Activated naive CD4-positive, alpha-beta T cell treated with anti-CD3 and anti-CD28 coated beads, Interleukin-2, amount 10 ng/mL, durations not matched to agents 7 days and 5 days (primary cell): ENCODE data around the gene FSTL5.

ENCODE experiments used
- CTCF ChIA-PET: fragments of 350-600 bp; sonication (Branson Sonifier 250); formaldehyde crosslinking; loops from one replicate; lab custom pipeline; 2021; ENCODE audit warnings: antibody characterized with exemption; lab: Charles Lee
- DNase-seq: peaks from one replicate; pipeline ENCODE4 v3.0.0-alpha.2; 2020
- H3K27ac Mint-ChIP-seq: one replicate; pipeline ENCODE4 v1.8.0; 2021; ENCODE audit warnings: mild to moderate bottlenecking, moderate library complexity, mixed read lengths
- H3K27me3 Mint-ChIP-seq: one replicate; pipeline ENCODE4 v1.8.0; 2021; ENCODE audit warnings: mild to moderate bottlenecking, mixed read lengths
- H3K36me3 Mint-ChIP-seq: one replicate; pipeline ENCODE4 v1.8.0; 2021; ENCODE audit warnings: mixed read lengths
- H3K4me1 Mint-ChIP-seq: one replicate; pipeline ENCODE4 v1.8.0; 2021; ENCODE audit warnings: mixed read lengths
- H3K4me3 Mint-ChIP-seq: one replicate; pipeline ENCODE4 v1.8.0; 2021; ENCODE audit warnings: mild to moderate bottlenecking, moderate library complexity, mixed read lengths
- H3K9me3 Mint-ChIP-seq: one replicate; pipeline ENCODE4 v1.8.0; 2021; ENCODE audit warnings: mixed read lengths

FSTL5 gene

DNA sequence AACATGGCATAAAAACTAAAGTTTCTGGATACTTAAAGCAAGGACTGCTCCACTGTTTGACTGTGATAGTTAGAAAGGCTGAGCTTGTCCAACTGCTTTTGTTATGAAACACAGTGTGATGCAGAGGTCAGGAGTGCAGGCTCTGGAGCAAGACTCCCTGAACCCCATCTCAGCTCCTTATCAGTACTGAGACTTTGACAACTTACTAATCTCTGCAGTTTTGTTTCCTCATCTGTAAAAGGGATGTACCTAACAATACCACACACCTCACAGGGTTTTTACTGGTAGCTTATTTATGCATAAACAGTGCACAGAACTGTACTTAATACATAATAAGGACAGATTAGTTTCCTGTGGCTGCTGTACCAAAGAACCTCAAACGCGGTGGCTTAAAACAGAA, 804.3 kb downstream of the FSTL5 start:
- no peak for DNase-seq
- no peaks in the 10 kb centered on the region for H3K27me3 Mint-ChIP-seq
- H3K4me3 Mint-ChIP-seq: no peak overlapping the region
- H3K36me3 Mint-ChIP-seq: no peaks in the 10 kb centered on the region
- peaks cover 2% of the 10 kb centered on the region for H3K9me3 Mint-ChIP-seq
- no peaks in the 10 kb centered on the region for H3K4me1 Mint-ChIP-seq
- H3K27ac Mint-ChIP-seq: no peak overlapping the region
- CTCF ChIA-PET: no interaction called here

DNA sequence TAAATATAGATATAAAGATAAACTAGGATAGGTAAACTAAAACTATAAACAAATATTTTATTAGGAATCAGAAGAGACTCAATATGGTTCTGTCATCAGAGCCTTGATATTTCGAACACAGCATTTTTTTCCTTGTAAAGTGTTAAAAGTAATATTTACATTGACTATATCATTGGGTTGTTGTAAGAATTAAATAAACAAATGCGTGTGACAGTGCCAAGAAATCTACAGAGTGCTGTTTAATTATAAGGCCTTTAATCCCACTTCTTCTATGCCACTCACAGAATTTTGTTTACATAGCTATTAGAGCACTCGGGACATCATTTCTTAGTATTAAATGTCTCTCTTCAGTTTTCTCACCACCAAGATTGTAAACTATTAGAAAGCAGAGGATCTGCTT, 807.4 kb downstream of the FSTL5 start:
- Mint-ChIP-seq H3K27me3 (no peaks in the 10 kb centered on the region), H3K4me3 (no peak overlapping the region), H3K4me1 (no peaks in the 10 kb centered on the region), H3K9me3 (peaks cover 2% of the 10 kb centered on the region), H3K27ac (no peak overlapping the region), H3K36me3 (no peaks in the 10 kb centered on the region)
- CTCF ChIA-PET: no interaction called here
- no peak for DNase-seq

- H3K36me3 Mint-ChIP-seq: no peaks in the 10 kb centered on the region
- no peaks in the 10 kb centered on the region for H3K27me3 Mint-ChIP-seq
- DNase-seq: no peak
These were observed 812.9 kb downstream of the FSTL5 start for GRCh38 chr4:161350946-161351345.

DNA sequence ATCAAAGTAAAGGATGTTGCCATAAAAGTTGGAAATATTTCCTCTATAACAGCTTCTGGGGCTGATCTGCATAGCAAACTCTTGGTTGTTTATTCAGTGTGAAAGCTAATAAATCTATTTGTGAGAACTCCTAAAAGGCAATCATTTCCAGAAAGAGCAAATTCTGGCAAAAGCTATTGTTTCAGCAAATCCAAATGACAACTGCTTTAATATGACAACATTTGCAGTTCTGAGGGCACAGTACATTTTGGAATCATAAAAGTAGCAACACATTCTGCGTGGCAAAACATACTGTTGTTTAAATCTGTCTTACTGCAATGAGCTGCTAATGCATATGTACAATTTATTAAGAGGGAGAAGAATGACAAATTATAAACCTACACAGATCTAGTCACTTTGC, 818.1 kb downstream of the FSTL5 start:
- H3K36me3 Mint-ChIP-seq: no peaks in the 10 kb centered on the region
- CTCF ChIA-PET: no interaction called here
- peaks cover 4% of the 10 kb centered on the region for H3K9me3 Mint-ChIP-seq

More at GRCh38 chr4:161350946-161351345, 812.9 kb downstream of the FSTL5 start:
- CTCF ChIA-PET: no interaction called here
- Mint-ChIP-seq H3K4me3 (no peak overlapping the region), H3K27ac (no peak overlapping the region), H3K9me3 (peaks cover 4% of the 10 kb centered on the region), H3K4me1 (no peaks in the 10 kb centered on the region)

GRCh38 chr4:161343569-161343950, 820.2 kb downstream of the FSTL5 start:
- CTCF ChIA-PET: no interaction called here
- Mint-ChIP-seq H3K9me3 (peaks cover 3% of the 10 kb centered on the region), H3K36me3 (no peaks in the 10 kb centered on the region), H3K4me1 (no peaks in the 10 kb centered on the region), H3K27ac (no peak overlapping the region), H3K4me3 (no peak overlapping the region), H3K27me3 (no peaks in the 10 kb centered on the region)
- DNase-seq: no peak

More for the DNA sequence above, 818.1 kb downstream of the FSTL5 start:
- no peaks in the 10 kb centered on the region for H3K27me3 Mint-ChIP-seq
- no peak for DNase-seq
- H3K27ac Mint-ChIP-seq: no peak overlapping the region
- no peaks in the 10 kb centered on the region for H3K4me1 Mint-ChIP-seq
- no peak overlapping the region for H3K4me3 Mint-ChIP-seq

- DNase-seq: no peak
- Mint-ChIP-seq H3K27me3 (no peaks in the 10 kb centered on the region), H3K4me3 (no peak overlapping the region), H3K36me3 (no peaks in the 10 kb centered on the region), H3K27ac (no peak overlapping the region), H3K9me3 (peaks cover 2% of the 10 kb centered on the region), H3K4me1 (no peaks in the 10 kb centered on the region)
- CTCF ChIA-PET: no interaction called here
These were observed 820.8 kb downstream of the FSTL5 start for GRCh38 chr4:161342881-161343568.

DNA sequence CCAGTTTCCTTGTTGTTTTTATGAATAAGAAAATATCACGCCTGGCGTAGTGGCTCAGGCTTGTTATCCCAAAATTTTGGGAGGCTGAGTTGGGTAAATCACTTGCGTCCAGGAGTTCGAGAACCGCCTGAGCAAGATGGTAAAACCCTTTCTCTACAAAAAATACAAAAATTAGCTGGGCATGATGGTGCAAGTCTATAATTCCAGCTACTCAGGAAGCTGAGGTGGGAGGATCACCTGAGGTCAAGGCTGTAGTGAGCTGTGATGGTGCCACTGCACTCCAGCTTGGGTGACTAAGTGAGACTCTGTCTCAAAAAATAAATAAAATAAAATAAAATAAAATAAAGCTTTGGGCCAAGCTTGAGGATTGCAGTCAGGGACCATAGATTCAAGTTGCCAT, 827.2 kb downstream of the FSTL5 start:
- Mint-ChIP-seq H3K4me1 (no peaks in the 10 kb centered on the region), H3K36me3 (no peaks in the 10 kb centered on the region), H3K27ac (no peak overlapping the region), H3K4me3 (no peak overlapping the region), H3K27me3 (no peaks in the 10 kb centered on the region), H3K9me3 (peaks cover 5% of the 10 kb centered on the region)
- no peak for DNase-seq
- CTCF ChIA-PET: no interaction called here

DNA sequence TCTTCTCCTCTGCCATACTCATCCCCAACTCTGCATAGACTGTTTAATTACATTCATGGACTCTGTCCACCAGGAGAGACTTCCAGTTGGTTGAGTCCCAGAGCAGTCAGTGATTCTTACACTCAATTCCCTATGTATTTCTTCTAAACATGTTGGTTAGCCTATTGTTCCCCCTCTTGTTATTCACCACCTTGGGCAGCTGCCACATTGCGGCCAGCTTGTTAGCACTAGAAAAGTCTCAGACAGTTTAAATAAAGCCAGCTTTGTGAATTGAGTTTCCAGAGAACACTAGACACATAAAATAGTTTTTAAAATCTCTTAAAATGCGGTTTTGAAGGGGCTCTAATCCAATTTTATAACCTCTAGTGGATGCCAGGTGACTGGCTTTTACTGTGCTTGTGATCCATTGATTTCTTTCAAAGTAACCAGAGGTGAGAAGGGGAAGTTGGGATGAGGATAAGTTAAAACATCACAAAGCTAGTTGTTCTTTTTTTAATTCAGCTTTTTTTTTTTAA, 827.7 kb downstream of the FSTL5 start:
- no peaks in the 10 kb centered on the region for H3K36me3 Mint-ChIP-seq
- H3K27ac Mint-ChIP-seq: no peak overlapping the region
- peaks cover 7% of the 10 kb centered on the region for H3K9me3 Mint-ChIP-seq
- CTCF ChIA-PET: no interaction called here
- H3K27me3 Mint-ChIP-seq: no peaks in the 10 kb centered on the region
- DNase-seq: no peak
- H3K4me3 Mint-ChIP-seq: no peak overlapping the region
- H3K4me1 Mint-ChIP-seq: no peaks in the 10 kb centered on the region
